Heart left ventricle (tissue), 16 donors: Measurements from ENCODE around the gene NKX2-3. TPM values are rescaled to one million over a fixed set of nuclear protein-coding genes. Genes with fewer than 3 reads are reported as not detected.

Experiments used
- ATAC-seq, 4 donors: fragments of 200-7000 bp; cut with Tn5 transposase; one replicate each; pipeline ENCODE4 v1.9.1; 2020 to 2022; ENCODE audit warnings: moderate library complexity in 4 of 4, mild to moderate bottlenecking in 3 of 4, moderate number of reproducible peaks in 1 of 4
- DNase-seq, 5 donors: peaks; one replicate each; pipeline ENCODE4 v3.0.0-alpha.2; 2020
- H3K27ac ChIP-seq, 12 donors: fragments of 200-600 bp; sonication (generic) in 4 of 12; one replicate each; pipeline versions ENCODE4 v1.5.0 to v1.8.0; 2016 to 2022; ENCODE audit warnings: mild to moderate bottlenecking in 2 of 12
- H3K27me3 ChIP-seq, 9 donors: fragments of 200-600 bp; sonication (generic) in 2 of 9; one replicate each; pipeline versions ENCODE4 v1.5.1 to v1.8.0; 2016 to 2022; ENCODE audit warnings: mild to moderate bottlenecking in 3 of 9
- H3K36me3 ChIP-seq, 9 donors: fragments of 200-600 bp; sonication (generic) in 2 of 9; one replicate each; pipeline versions ENCODE4 v1.5.0 to v1.8.0; 2018 to 2022; ENCODE audit warnings: mild to moderate bottlenecking in 2 of 9
- H3K4me1 ChIP-seq, 12 donors: fragments of 200-600 bp; sonication (generic) in 4 of 12; one replicate each; pipeline versions ENCODE4 v1.5.0 to v1.8.0; 2016 to 2022; ENCODE audit warnings: mild to moderate bottlenecking in 3 of 12
- H3K4me3 ChIP-seq, 12 donors: fragments of 200-600 bp; sonication (generic) in 4 of 12; one replicate each; pipeline versions ENCODE4 v1.5.0 to v1.8.0; 2017 to 2022; ENCODE audit warnings: mild to moderate bottlenecking in 9 of 12, moderate library complexity in 4 of 12
- H3K9me3 ChIP-seq, 12 donors: fragments of 200-600 bp; sonication (generic) in 4 of 12; one replicate each; pipeline versions ENCODE4 v1.5.0 to v1.8.0; 2016 to 2022; ENCODE audit warnings: mild to moderate bottlenecking in 1 of 12
- CTCF ChIP-seq, 12 donors: fragments of 200-600 bp; sonication (generic) in 4 of 12; IDR thresholded peaks; one replicate each; pipeline versions ENCODE4 v1.5.0 to v1.8.0; 2018 to 2022; ENCODE audit warnings: antibody characterized with exemption in 12 of 12, mild to moderate bottlenecking in 5 of 12
- POLR2A ChIP-seq, 2 donors: fragments of 450-650 bp; IDR thresholded peaks; one replicate each; pipeline ENCODE4 v1.6.1; 2017; ENCODE audit warnings: antibody characterized with exemption in 2 of 2, mild to moderate bottlenecking in 2 of 2, moderate library complexity in 2 of 2
- WGBS, 4 donors: extraction: QIAGEN DNeasy Blood & Tissue Kit in 2 of 4; methylation state at CpG; one replicate each; pipeline versions ENCODE4 v1.1.5 to v1.1.7; 2013 to 2018; 5-methylcytosine and 5-hydroxymethylcytosine counted together
- intact Hi-C, 10 donors: fragments of 100-400 bp; cut with DNase I; formaldehyde crosslinking; loops; one replicate each; pipeline versions ENCODE4 v1.11.1 to v1.14.2; 2022
- polyA plus RNA-seq, 2 donors: library from polyadenylated mRNA; stranded (reverse); fragments of 200-250 nt; gene quantifications; one replicate each; pipeline ENCODE4 v1.2.3, GENCODE V29; 2013
- total RNA-seq, 9 donors: library from RNA; depleted of rRNA in 2 of 9; stranded (reverse); fragments of >200 nt in 2 of 9; fragmentation: NEBNext Ultra II Directional in 3 of 9; extraction: Animal tissue kit (Norgen Biotek cat#: 25700) in 3 of 9; gene quantifications; one replicate each; pipeline versions ENCODE4 v1.1.0 to v1.2.4, GENCODE V29; 2016 to 2023
- donor health status: ischemic (EF 13 %, LVEDD 7.1; RV severe dilation, severe dysfunction).
- donor health status: healthy with polysubstance abuse.
- donor health status: DM: no; HTN: yes; CAD: no.
- donor health status: DM: no; HTN: no; CAD: no.
- donor health status: ischemic (EF 25% LVEDD 6.9; RV normal size, moderate dysfunction).
- donor health status: ischemic (EF 25% LVEDD 5.7; RV mildly dilated, moderate dysfunction).
- donor health status: healthy.
- donor health status: DM: yes; HTN: yes; CAD: no.
- donor health status: ischemic (EF 35%, LVEDD 5.7; RV mildly dilated, moderate dysfunction).
- donor health status: nonischemic (EF 11% LVEDD 7.7; RV severe dilation, severe dysfunction).
- donor health status: DM: yes; HTN: yes; CAD: no.
- donor health status: PGD.
- donor health status: ischemic (EF 29% LVEDD 5.4; RV normal size, mild dysfunction).
- donor health status: nonischemic (EF 23%, LVEDD 6.1; RV moderate dilation, normal function).

Gene NKX2-3
- total and polyA plus RNA-seq, 11 donors = not detected

DNA sequence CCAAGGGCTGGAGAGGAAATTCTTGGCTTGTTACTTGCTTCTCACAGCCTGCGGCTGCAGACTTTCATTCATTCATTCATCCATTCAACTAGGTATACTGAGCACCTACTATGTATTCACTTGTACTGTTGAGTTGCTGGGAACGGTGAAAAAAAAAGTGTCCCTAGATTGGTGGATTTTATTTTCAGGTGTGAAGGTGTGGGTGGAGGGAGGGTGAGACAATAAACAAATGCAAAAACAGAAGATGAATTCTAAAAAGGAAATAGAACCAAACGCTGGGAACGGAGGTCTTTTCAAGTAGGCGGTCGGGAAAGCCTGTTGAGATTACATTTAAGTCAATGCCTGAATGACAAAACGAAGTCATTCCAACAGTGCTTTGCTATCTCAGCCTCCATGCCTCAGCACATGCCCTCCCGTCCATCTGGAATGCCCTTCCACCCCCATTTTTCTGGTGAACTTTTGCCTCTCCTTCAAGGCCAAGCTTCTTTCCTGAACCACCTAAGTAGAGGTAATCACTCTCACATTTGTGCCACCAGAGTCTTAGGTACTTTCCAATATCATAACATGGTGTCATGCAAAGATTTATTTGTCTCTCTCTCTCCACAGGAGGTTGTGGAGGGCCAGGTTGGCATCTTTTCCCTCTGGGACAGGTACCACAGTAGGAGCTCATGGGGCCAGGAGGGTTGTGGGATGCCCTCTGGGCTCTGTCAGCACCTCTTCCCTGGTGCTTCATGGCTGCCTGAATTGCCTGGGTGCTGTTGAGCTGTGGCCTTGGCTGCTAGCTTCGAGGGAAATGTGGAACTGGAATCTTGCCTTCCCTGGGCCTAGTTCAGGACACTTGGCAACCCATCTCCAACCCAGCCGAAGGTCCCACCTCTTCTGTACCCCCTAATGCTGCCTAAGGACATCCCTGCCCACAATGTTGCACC lies 5.5 kb downstream of the NKX2-3 start:
- Histone ChIP-seq H3K36me3 (no peaks in the 10 kb centered on the region), H3K27me3 (peaks cover 71 to 100% (median 98%) of the 10 kb centered on the region in 9 donors), H3K27ac (peak overlapping the region in 1 of 12 donors; percentile 92), H3K9me3 (no peaks in the 10 kb centered on the region), H3K4me3 (no peak overlapping the region), H3K4me1 (peaks cover 0 to 47% (median 20%) of the 10 kb centered on the region in 12 donors)
- 27 to 37% (median 33%) methylated on average over 10 of the region's 10 CpGs for WGBS, 4 donors
- no peak for ATAC-seq
- intact Hi-C loops = no loop called here
- DNase-seq = no peak
- TF ChIP-seq CTCF (IDR thresholded peaks at IDR 0.05) (no peak), POLR2A (IDR thresholded peaks at IDR 0.05) (no peak)

DNA sequence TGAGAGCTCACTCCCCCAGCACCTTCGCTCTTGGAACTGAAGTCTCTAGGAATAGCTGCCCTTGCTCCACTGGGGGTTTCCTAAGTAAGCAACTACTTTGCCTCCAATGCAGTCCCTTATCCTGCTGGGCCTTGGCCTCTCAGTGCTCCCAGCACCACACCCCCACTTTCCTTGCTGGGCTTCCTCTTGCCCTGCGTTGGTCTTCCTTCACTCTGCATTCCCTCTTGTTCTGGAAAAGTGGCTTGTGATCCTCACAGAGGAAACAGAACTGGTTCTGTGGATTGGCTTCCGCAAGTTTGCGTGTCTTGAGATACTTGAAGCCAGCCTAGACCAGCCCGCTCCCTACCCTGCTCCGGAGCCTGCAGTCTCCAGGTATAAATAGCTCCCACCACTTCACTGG lies 6.4 kb downstream of the NKX2-3 start:
- intact Hi-C loops = no loop called here
- no peak for ATAC-seq
- H3K27me3 ChIP-seq = peaks cover 62 to 99% (median 93%) of the 10 kb centered on the region in 9 donors

DNA sequence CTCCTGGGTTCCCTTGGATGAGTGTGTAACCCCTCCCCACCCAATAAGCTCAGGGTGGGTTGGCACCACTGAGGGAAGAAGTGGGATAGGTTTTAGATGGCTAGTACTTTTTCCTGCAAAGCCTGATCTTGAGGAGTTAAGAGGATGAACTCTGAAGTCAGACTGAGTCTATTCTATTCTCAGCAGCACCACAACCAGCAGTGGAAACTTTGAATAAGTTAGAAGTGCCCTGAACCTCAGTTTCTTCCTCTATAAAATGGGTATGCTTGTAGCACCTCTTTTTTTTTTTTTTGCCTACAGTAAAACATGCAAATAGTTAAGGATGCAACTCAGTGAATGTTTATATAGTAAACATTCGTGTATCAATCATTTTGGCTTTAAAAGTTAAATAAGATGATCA lies 7.1 kb downstream of the NKX2-3 start:
- intact Hi-C loops = loop anchor here in 1 of 10 donors (10.0 kb wide), 1 partner anchor 85 kb away; no protein-coding TSS in a partner anchor
- Histone ChIP-seq H3K27me3 (peaks cover 55 to 99% (median 88%) of the 10 kb centered on the region in 9 donors), H3K9me3 (no peaks in the 10 kb centered on the region), H3K36me3 (no peaks in the 10 kb centered on the region), H3K4me3 (no peak overlapping the region), H3K4me1 (peaks cover 0 to 40% (median 15%) of the 10 kb centered on the region in 12 donors), H3K27ac (no peak overlapping the region)
- TF ChIP-seq POLR2A (IDR thresholded peaks at IDR 0.05) = no peak
- no peak for TF ChIP-seq CTCF (IDR thresholded peaks at IDR 0.05)
- whole genome bisulfite sequencing, 4 donors = 8 to 19% (median 11%) methylated on average over 1 of the region's 1 CpG
- DNase-seq (no peak), ATAC-seq (no peak)

More for the DNA sequence above, 6.4 kb downstream of the NKX2-3 start:
- no peak for DNase-seq
- Histone ChIP-seq H3K9me3 (no peaks in the 10 kb centered on the region), H3K4me3 (no peak overlapping the region), H3K36me3 (no peaks in the 10 kb centered on the region), H3K4me1 (peaks cover 0 to 43% (median 20%) of the 10 kb centered on the region in 12 donors), H3K27ac (peak overlapping the region in 1 of 12 donors; percentile 27)
- 17 to 41% (median 40%) methylated on average over 6 of the region's 6 CpGs for WGBS, 4 donors
- no peak for TF ChIP-seq CTCF (IDR thresholded peaks at IDR 0.05)
- TF ChIP-seq POLR2A (IDR thresholded peaks at IDR 0.05) = no peak

DNA sequence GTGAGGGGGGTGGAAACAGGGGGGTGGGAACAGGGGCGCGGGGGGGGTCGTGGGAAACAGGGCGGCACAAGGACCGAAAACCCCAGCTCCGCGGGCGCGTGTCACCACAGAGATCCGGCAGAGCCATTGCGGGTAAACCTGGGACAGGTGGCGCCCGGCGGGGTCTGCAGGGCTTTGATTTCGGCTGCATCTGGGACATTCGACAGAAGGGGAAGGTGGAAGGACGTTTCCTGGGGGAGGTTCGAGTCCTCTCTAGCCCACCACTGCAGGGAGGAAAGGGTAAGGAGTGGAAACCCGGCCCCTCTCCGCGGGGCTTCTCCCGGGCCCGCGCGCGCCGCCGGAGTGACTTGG lies 7.5 kb downstream of the NKX2-3 start:
- Histone ChIP-seq H3K27me3 (peaks cover 52 to 100% (median 88%) of the 10 kb centered on the region in 9 donors), H3K4me3 (peak overlapping the region in 3 of 12 donors; percentile 4 to 28 (median 17))
- no peak for ATAC-seq

More for the DNA sequence above, 7.5 kb downstream of the NKX2-3 start:
- intact Hi-C loops = loop anchor here in 1 of 10 donors (10.0 kb wide), 1 partner anchor 85 kb away; no protein-coding TSS in a partner anchor
- 0 to 4% (median 3%) methylated on average over 5 to 28 of the region's 28 CpGs for WGBS, 4 donors
- no peak overlapping the region for H3K27ac ChIP-seq
- no peaks in the 10 kb centered on the region for H3K36me3 ChIP-seq
- no peaks in the 10 kb centered on the region for H3K9me3 ChIP-seq
- no peak for DNase-seq
- H3K4me1 ChIP-seq = peaks cover 0 to 35% (median 12%) of the 10 kb centered on the region in 12 donors
- no peak for TF ChIP-seq CTCF (IDR thresholded peaks at IDR 0.05)
- TF ChIP-seq POLR2A (IDR thresholded peaks at IDR 0.05) = no peak
